ENCODE measurements around the gene IMP3.
"Not testable (repeated sequence)": the region's sequence is repeated elsewhere in the genome, so short reads cannot be mapped to it uniquely, and the experiment has no call there.

IMP3 gene

DNA sequence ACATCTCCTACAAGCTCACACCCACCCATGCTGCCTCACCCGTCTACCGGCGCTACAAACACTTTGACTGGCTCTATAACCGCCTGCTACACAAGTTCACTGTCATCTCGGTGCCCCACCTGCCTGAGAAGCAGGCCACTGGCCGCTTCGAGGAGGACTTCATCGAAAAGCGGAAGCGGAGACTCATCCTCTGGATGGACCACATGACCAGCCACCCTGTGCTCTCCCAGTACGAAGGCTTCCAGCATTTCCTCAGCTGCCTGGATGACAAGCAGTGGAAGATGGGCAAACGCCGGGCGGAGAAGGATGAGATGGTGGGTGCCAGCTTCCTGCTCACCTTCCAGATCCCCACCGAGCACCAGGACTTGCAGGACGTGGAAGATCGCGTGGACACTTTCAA, 9.8 kb upstream of the IMP3 start:
- DNase-seq, result no peak

DNA sequence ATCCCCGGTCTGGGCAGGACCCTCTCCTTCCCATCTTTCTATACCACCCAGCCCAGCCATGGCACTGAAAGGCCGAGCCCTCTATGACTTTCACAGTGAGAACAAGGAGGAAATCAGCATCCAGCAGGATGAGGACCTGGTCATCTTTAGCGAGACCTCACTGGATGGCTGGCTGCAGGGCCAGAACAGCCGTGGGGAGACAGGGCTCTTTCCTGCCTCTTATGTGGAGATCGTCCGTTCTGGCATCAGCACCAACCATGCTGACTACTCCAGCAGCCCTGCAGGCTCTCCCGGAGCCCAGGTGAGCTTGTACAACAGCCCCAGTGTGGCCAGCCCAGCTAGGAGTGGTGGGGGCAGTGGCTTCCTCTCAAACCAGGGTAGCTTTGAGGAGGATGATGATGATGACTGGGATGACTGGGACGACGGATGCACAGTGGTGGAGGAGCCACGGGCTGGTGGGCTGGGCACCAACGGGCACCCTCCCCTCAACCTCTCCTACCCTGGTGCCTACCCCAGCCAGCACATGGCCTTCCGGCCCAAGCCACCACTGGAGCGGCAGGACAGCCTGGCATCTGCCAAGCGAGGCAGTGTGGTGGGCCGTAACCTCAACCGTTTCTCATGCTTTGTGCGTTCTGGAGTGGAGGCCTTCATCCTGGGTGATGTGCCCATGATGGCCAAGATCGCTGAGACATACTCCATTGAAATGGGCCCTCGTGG, 9.2 kb upstream of the IMP3 start:
- DNase-seq, result no peak

DNA sequence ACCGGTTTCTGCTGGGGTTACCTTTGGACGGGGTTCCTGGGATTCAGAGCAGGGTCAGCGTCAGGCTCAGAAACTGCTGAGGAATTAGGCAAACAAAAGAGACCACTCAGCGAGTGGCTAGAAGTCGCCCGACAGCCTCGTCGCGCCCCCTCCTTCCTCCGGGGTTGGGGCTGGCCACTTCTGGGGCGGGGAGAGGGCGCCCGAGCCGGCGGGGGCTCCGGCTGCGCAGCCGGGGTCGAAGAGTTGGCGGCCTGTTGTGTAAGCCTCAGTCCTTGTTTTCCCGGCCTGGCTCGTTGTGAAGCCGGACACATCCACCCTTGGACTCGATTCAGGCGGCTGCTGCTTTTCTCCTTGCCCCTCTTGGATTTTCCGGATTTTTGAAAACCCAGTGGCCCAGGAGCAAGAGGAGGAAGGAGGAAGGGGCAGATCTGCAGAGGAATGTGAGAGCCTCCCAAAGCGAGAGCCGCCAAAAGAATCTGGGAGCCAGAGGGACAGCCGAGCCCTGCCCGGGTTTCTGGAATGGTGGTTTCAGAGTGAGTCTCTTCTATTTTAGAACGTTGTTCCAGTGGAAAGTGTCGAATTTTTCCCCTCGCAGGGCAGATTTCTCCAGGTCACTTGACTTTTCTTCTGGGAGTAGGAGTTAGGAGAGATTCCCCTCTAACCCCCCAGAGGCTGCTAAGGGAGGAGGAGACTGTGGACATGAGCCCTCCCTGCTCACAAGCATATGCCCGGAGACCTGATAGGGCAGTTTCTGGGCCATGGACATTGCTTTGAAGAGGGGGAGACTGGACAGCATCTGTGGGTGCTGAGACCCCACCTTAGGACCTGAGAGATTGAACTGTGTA, 8.4 kb upstream of the IMP3 start:
- DNase-seq, result no peak

DNA sequence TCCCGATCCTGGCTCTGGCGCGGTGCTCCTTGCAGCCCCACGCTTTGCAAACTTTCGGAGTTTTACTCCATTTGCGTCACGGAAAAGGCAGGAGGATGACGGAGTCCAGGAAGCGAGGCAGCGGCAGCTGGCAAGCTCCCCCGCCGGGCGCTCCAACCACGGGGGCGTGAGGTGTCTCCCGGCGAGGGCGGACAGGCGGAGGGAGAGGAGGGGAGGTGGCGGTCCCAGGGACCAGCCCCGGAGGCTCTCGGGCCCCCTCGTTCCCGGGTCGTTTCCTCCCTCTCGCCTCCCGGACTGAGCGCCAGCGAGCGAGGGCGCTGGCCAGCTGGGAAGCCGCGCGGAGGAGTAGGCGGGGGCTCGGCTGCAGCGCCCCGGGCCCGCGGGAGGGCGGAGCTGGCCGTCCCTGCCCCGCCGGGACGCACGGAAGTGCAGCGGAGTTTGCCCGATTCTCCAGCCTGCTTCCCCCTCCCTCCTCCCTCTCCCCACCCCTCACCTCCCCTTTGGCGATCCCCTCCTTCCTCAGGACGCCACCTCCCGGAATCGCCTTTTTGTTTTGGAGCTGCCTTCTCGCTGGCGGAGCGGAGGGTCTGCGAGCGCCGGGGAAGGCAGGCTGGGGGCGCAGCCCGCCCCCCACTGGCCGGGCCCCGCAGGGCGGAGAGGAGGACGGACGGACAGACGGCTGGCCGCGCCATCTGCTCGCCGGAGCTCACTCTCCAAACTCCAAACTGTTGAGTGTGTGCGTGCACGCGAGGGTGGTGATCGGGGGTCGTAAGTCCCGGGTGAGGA, 7.5 kb upstream of the IMP3 start, which contains the start of gene SNX33:
SNX33 (plus strand) TSS at position 543 of the 786 bp plus-strand sequence. CDS start 1,191 bp downstream, outside the sequence.
- DNase-seq, result peak; percentile 67

DNA sequence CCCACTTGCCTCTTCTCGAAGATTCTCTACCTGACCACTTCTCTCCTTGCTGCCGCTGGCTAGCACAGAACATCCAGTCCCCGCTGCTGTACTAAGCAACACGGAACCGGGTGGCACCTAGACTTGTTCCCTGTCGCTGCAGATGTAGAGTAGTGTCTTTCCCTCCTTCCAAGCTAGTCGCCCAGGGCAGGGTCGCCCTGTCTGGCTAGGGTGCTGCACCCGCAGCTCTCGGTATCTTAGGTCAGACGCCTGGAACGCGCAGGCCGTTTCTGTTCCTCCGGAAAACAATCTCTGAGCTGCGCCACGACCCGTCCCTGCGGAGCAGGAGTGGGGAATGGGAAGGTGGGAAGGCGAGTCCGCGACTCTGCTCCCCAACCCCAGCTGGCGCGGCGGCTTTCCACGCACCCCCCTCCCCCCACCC, 6.9 kb upstream of the IMP3 start:
- DNase-seq, result no peak

DNA sequence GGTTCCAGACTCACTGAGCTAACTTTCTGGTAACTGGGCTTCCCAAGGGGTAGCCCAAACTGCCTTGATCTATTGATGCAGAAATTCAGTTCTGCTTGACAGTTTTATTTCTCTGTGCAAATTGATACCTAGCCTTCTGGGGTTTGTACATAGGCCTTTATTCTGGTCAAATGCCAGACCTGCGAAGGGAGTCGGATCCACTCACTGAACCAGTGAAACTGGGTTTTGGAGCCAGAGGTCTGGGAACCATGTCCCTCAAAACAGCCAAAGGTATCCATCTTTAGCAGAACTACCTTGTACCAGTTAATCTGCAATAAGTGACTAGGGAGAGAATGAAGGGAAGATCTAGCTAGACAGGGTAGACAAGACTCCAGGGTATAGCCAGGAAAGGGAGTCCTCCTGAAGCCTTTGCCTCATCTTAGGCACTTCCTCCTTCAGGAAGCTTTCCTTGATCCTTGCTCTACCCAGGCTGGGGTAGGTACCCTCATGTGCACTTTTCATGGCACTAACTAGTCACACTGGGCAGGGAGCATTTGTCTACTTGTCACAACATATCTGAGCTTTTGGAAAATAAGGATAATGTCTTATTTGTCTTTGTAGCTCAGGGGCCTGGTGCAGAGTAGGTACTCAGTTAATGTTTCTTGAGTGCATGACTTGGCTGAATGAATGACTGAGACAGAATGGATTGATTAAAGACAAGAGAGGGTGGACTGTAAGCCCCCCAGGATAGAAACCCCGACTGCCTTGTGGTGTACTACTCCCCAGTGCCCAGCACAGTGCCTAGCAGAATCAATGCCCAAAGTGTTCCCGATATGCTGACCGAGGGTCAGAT, 6.3 kb upstream of the IMP3 start:
- no peak for DNase-seq

DNA sequence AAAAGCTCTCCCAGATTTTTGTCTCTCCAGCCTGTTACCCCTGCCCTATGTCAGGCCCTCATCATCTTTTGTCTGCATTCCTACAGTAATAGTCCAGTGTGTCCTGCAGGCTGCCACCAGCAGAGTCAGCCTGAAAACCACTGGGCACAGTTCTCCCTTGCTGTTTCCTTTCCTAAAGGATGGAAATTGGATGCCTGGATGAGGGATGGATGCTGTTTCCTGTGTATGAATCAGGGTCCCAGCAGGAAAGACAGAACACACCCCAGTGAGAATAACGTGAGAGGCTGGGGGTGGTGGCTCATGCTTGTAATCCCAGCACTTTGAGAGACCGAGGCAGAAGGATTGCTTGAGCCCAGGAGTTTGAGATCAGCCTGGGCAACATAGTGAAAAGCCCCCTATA, 4.4 kb upstream of the IMP3 start:
- no peak for DNase-seq

DNA sequence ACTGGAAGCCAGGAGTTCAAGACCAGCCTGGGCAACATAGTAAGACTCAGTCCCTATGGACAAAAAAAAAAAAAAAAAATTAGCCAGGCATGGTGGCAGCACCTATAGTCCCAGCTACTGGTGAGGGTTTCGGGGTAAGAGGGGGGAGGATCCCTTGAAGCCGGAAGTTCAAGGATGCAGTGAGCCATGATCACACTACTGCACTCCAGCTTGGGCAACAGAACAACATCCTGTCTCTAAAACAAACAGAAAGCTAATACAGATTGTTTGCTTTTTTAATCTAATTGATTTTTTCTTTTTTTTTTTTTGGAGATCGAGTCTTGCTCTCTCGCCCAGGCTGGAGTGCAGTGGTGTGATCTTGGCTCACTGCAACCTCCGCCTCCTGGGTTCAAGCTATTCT, 1.6 kb upstream of the IMP3 start:
- DNase-seq, result no peak

DNA sequence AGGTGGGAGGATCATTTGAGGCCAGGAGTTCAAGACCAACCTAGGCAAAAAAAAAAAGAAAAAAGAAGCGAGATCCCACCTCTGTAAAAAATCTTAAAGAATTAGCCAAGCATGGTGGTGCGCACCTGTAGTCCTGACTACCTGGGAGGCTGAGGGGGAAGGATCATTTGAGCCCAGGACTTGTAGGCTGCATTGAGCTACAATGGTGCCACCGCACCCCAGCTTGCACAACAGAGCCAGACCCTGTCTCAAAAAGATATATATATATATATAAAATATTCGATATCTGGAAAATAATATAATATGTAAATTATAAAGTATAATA, 1.1 kb upstream of the IMP3 start:
- no peak for DNase-seq

DNA sequence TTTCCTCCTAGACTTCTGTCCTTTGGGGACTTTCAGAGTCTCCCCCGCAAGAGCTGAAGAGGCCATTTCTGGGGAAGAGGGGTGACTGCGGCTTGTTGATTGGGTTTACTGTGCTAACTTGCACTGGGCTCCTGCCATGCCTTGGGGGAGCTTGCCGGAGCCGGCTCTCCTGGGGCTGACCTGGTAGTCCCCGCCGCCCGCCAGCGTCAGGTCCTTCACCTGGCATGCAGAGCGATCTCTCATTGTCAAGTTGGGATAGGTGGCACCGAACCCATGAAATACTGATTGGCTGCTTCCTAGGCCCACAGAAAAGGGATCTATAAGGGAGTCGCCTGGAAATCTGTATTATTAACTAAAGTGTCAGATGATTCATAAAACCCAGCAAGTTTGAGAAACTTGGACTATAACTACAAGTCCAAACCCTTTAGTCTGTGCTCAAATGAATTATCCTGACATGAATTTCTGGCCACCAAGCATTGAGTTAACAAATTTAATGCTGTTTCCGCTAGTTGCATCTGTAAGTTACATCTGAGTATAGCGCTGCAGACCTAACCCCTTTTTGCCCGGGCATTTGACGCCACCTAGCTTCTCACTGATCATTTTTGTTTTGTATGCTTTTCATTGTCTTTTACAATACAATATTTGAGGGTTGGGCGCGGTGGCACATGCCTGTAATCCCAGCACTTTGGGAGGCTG, 607 bp upstream of the IMP3 start:
- DNase-seq, result no peak

DNA sequence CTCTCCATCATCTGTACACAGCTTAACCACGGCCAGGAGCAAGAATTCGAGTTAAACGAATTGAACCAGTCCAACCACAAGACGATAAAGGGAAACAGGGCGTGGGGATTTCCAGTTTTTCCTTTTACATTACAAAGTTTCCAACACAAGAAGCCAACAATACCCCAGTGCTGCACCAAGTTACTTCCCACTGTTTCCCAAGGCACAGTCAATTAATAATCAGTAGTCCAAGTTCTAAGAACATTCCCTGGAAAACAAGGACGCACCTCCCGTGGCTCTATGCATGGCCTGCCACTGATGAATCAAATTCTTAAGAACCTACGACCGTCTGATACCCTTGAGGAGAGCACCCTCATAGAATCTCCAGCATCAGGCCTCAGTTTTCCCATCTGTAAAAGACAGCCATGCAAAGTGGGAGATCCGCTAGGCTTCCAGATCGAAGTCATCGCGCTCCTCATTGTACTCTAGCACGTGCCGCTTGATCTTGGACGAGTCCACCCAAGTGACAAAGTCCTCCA, 774 bp downstream of the IMP3 start:
- DNase-seq, result no peak

DNA sequence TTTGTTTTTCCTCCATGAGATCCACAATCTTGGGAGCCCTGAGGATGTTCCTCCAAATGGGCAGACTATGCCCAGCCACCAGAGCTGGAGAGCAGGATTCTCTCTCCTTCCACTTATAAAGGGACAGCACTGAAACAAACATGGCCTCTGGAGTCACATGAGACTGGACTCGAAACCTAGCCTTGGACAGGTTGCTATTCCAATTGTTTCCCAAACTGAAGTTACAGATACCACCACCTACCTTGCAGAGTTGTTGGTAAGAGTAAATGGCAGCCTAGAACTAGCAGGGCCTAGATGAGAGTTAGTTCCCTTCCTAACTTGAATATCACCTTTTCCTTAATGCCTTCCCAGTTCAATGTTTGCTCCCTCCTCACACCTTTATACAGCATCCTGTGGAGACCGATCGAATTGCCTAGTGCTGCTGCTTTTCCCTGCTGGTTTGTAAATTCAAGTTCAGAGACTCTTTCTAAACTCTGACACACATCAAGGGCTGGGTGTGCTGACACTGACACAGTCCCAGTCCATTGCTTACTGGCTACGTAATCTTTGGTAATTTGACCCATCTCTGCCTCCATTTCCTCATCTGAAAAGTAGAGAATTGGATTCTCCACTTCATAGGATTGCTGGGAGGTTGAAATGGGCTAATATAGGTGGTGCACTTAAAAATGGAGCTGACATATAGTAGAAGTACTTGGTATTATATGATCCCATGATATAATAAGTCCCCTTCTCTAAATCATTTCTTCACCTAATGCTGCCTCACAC, 2.6 kb downstream of the IMP3 start:
- no peak for DNase-seq

DNA sequence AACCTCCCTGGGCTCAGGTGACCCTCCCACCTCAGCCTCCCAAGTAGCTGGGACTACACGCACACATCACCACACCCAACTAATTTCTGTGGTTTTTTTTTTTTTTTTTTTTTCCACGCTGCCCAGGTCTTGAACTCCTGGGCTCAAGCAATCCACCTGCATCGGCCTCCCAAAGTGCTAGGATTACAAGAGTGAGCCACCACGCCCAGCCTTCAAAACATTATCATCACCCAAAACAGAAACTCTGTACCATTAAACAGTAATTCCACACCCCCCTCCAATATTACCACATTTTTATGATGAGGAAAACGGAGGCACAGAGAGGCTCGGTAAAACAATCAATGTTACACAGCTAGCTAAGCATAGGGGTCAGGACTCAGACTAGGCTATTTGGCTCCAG, 4.0 kb downstream of the IMP3 start:
- no peak for DNase-seq

DNA sequence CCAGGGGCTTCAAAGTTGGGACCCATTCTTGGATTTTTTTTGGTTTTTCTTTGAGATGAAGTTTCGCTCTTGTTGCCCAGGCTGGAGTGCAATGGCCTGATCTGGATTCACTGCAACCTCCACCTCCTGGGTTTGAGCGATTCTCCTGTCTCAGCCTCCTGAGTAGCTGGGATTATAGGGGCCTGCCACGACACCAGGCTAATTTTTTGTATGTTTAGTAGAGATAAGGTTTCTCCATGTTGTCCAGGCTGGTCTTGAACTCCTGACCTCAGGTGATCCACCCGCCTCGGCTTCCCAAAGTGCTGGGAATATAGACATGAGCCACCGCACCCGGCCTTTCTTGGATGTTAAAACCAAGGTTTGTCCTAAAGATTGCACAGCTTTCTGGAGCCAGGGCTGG, 6.1 kb downstream of the IMP3 start:
- DNase-seq, result not testable (repeated sequence)

DNA sequence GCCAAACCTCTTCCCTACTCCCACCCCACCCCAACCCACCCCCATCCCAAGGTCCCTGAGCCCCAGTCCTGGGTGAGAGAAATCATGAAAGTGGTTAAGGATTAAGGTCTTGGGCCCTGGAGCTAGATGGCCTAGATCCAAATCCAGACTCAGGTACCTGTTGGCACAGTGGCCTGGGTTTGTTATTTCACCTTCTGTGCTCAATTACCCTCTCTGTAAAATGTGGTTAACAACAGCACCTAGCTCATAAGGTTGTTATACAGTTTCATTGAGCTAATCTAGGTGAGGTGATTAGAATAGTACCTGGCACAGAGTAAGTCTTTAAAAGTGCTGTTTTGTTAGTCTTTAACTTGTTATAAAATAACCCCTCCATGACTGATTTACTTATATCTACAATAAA, 8.1 kb downstream of the IMP3 start:
- DNase-seq, result no peak

DNA sequence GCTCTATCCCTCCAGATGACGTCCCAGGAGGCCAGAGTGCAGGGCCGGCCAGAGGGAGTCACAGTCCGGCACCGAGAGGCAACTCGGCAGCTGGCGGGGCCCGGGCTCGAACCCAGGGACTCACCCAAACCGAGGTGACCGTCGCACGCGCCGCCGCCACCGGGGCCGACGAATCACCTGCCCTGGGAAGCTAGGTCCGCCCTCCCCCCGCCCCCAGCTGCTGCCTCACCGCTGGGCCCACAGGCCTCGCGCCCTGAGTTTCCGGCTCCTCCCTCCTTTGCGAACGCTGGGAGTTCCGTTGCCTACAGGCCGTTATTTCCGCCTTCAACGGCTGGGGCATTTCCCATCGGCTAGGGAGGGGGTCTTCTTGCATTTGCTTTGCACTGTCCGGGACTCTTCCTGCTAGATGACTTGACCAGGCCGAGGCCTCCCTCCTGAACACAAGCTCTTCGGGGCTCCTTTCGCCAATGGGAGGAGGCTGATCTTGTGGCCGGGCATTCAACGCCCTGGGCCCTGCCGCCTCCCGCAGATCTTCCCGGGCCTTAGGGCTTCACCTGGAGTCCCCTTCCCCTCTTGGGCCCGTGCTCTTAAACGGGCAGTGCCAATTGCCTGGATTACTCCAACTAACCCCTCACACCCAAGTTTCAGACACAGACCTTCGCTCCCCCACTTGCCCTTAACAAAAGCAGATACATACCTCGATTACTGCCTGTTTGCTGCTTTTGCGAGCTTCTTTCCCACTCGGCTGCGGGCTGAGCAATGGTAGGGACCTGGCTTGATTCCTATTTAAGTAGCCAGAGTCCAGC, 14.3 kb downstream of the IMP3 start, which contains the start of gene SNUPN:
SNUPN (minus strand) TSS at position 184 of the 806 bp plus-strand sequence. CDS start 4,674 bp downstream, outside the sequence.
- DNase-seq, result peak; percentile 76

DNA sequence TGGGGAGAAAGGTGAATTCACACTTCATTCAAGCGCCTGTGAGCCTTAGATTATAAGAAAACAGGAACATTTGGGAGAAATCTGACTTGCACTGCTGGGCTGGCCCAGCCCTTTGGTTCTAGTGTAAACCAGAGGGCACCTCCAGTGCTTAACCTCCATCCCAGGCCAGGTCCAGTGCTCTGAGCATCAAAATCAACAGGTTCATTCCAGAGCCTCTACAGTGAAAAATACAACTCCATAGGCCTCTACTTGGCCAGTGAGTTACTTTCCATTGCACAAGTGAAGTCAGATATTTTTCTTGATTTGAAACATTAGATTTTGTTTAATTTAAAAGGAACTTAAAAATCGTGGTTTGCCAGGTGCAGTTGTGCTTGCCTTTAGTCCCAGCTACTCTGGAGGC, 17.5 kb downstream of the IMP3 start:
- DNase-seq, result no peak

DNA sequence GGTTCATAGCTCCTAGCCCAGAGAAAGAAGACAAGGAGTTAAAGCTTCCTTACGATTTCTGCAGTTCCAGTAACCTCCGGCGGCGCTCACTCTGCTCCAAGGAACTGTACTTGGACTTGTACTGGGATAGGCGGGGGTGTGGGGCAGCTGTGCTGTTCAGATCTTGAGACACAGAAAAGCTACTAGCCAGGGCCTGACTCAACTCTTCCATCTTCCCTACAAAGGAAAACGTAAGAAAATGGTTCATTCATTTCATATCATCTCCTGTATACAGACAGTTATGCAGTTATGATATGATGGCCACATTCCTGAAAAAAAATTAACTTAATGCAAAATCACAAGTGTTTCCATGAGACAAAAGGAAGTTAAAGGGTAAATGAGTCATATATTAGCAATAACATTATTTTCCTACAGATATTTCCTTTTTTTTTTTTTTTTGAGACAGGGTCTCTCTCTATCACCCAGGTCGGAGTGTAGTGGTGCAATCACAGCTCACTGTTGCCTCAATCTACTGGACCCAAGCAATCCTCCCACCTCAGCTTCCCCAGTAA, 19.1 kb downstream of the IMP3 start:
- no peak for DNase-seq

DNA sequence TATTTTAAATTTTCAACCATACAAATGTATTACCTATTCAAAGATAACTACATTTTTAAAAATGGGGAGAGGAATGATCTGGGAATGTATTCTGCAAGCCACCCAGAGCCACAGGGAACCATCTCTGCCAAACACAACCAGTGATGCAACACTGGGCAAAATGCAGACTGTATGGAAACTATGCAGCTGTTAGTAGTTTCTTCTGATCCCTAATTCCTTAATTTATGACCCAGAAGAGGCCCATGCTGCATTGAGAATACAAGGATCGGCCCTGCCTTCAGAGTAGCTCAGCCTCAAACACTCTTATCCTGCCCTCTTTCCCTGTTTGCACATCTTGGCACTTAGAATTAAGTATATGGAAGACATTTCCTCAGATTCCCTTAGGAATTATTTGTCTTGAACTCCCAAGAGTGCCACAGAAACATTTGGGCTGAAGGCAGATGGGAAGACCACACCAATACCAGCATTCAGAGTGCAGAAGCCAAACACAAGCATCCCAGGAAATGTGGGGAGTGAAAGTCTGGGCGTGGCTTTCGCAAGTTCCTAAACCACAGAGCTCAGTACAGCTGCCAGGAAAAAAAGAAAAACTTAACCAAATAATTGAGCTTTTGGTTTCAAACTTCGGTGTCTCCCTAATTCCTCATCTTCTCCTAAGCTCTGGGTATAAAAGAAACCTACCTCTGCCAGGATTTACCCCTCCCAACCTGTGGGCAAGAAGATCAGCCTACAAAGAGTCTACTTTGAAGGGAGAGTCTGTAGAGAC, 19.8 kb downstream of the IMP3 start:
- DNase-seq, result no peak
